AG10803 (cell line): Measurements from ENCODE around the gene PATE2.

Source experiments
- DNase-seq: peaks from one replicate; pipeline ENCODE4 v3.0.0; 2010; ENCODE audit warnings: low read depth
- H3K4me3 ChIP-seq: 2 replicates; pipeline ENCODE4 v1.5.1; 2011; ENCODE audit warnings: mild to moderate bottlenecking, low read length, control low read depth
- TF ChIP-seq, protein P1 (sequence below): conservative IDR thresholded peaks from 2 replicates; pipeline ENCODE4 v1.5.1; 2011; ENCODE audit warnings: mild to moderate bottlenecking, low read length, control low read depth, inconsistent platforms

The PATE2 gene

DNA sequence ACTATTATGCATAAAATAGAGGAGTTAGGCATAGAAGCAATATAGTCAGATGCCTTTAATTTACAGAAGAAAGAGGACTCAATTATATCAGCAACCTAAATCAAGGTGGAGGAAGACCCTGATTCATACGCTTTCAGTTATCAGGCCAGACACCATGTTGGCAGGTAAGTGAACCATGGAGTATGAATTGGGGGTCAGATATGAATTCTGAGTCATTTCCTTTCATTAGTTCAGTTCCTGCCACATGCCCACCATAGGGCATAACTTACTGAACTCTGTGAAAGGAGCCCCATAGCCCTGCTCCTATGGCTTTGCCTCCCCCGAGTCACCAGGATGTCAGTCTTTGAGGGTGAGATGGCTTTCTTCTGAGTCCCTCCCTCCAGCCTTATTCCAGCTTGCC, 15.1 kb downstream of the PATE2 start:
- TF ChIP-seq, protein P1, sequence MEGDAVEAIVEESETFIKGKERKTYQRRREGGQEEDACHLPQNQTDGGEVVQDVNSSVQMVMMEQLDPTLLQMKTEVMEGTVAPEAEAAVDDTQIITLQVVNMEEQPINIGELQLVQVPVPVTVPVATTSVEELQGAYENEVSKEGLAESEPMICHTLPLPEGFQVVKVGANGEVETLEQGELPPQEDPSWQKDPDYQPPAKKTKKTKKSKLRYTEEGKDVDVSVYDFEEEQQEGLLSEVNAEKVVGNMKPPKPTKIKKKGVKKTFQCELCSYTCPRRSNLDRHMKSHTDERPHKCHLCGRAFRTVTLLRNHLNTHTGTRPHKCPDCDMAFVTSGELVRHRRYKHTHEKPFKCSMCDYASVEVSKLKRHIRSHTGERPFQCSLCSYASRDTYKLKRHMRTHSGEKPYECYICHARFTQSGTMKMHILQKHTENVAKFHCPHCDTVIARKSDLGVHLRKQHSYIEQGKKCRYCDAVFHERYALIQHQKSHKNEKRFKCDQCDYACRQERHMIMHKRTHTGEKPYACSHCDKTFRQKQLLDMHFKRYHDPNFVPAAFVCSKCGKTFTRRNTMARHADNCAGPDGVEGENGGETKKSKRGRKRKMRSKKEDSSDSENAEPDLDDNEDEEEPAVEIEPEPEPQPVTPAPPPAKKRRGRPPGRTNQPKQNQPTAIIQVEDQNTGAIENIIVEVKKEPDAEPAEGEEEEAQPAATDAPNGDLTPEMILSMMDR, result no peak
- no peak for DNase-seq
- no peak overlapping the region for H3K4me3 ChIP-seq

DNA sequence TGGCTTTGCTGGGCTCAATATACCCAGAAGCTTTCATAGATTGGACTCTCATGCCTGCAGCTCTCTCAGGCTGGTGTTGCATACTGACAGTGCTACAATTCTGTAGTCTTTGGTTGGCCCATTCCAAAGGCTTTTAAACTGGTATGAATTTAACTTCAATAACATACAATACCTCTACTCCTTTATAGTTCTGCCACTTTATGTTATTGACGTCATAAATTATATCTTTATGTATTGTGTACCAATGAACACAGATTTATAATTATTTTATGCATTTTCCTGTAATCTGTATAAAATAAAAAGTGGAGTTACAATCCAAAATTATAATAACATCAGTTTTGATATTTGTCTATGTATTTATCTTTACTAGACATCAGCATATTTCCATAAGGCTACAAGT, 16.2 kb downstream of the PATE2 start:
- DNase-seq, result no peak
- no peak overlapping the region for H3K4me3 ChIP-seq
- TF ChIP-seq, protein P1, result no peak

DNA sequence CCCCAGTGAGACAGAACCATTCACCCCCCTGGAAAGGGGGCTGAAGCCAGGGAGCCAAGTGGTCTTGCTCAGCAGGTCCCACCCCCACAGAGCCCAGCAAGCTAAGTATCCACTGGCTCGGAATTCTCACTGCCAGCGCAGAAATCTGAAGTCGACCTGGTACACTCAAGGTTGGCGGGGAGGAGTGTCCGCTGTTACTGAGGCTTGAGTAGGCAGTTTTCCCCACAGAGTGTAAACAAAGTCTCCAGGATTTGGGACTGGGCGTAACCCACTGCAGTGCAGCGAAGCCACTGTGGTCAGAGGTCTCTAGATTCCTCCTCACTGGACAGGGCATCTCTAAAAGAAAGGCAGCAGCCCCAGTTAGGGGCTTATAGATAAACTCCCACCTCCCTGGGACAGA, 22.6 kb downstream of the PATE2 start:
- TF ChIP-seq, protein P1, result no peak
- no peak overlapping the region for H3K4me3 ChIP-seq
- DNase-seq, result no peak

DNA sequence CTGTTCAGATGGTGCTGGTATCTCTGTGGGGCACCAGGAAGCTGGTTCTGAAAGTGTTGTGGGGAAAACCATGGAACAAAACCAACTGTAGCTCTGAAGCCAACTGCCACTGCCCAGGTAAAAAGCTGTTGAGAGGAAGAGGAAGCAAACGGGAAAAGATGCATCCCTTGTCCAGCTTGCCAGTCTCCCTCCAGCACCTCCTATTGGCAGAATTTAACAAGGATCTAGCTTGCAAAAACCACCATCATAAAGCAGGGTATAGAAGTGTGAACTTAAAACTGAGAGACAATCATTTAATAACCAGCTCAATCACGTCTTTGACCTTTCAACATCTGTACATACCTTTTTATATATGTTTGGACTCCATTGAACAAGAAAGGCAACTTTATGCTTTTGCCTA, 28.0 kb downstream of the PATE2 start:
- no peak for DNase-seq
- H3K4me3 ChIP-seq, result no peak overlapping the region
- TF ChIP-seq, protein P1, result no peak

DNA sequence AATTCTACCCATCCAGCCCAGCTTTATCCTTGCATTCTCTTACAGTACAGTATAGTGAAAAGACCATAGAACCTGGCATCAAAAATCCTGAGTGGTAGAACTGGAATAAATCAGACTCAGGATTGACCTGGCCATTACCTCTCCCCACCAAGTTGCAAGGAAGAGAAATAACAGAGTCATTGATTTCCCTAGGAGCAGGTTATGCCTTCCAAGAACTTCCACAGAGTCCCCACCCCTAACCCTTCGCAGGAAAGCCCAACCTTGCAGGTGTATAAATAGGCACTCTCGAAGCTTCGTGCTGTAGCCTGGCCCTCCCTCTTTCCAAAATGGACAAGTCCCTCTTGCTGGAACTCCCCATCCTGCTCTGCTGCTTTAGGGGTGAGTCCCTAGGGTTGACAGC, 32.6 kb downstream of the PATE2 start, which contains the start of gene PATE1:
PATE1 (plus strand) TSS at position 301 of the 400 bp plus-strand sequence; CDS start at position 327, 26 bp downstream.
- DNase-seq, result no peak
- no peak within 1 kb of the TSS for H3K4me3 ChIP-seq
- TF ChIP-seq, protein P1, result no peak

DNA sequence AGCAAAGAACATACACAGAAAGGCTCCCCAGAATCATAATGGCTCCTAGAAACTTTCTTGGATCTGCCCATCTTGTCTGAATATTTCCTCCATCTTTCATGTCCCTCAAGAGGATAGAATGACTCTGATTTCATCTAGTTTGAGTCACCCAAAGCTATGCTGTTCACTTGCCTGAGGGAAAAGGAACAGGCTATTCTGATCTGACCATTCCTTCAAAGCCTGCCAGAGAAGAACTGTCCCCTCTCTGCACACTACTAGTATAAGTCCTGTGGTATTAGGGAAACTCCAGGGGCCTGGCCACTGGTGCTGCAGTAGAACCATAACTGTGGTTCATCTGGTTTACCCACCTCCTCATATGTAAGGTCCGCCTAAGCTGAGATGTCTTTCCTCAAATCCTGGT, 34.9 kb downstream of the PATE2 start:
- TF ChIP-seq, protein P1, result no peak
- no peak for DNase-seq
- no peak overlapping the region for H3K4me3 ChIP-seq

DNA sequence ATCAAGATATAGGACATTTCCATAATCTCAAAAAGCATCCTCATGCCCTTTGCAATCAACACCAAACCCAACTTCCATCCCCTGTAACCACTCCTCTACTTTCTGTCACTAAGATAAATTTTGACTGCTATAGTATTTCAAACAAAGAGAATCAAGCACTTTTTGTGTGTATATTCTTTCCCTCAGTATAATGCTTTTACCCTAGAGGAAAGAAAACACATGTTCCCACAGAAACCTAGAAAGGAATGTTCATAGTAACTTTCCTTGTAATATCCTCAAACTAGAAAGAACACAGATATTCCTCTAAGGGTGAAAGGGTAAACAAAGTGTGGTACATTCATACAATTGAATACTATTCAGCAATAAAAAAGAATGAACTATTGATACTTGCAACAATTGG, 38.0 kb downstream of the PATE2 start:
- DNase-seq, result no peak
- TF ChIP-seq, protein P1, result no peak
- no peak overlapping the region for H3K4me3 ChIP-seq
